COR-L47 (cell line): Measurements from ENCODE around the gene DCST2.

Experiments
- DNase-seq: peaks from one replicate; lab custom pipeline; 2025; lab: John Stamatoyannopoulos, UW

Gene DCST2

DNA sequence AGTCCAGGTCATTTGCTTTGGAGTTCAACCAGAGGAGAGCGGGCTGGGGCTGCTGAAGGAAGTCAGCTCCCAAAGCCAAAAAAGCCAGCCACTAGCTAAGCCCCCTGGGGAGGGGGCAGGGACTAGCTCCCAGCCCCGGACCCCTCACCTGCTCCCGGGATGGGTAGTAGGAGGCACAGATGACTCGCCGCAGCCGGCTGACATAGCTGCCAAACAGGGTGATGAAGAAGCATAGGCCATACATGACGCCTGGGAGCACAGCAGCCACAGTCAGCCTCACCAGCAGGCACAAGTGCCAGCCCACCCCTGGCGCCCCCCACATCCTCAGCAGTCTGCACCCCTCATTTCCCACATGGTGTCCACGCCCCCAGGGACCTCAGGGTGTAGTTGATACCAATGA, 7.4 kb downstream of the DCST2 start:
- no peak for DNase-seq

DNA sequence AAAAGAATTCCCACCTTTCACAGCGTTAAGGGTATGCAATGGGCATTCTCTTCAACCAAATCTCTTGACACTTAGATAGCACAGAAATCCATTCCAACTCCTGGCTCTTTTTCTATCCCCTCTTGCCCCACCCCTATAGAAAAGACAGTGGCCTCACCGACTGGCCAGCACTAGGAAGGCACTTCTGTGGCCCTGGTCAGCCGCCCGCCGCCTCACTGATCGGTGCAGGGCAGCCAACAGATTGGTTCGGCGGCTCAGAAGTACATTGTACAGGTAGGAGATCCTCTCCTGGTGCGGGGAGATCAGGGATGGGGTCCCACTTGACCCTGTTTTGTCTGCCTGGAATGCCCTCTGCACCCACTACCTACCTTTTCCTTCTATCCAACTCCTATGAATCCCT, 9.3 kb downstream of the DCST2 start:
- DNase-seq, result no peak

DNA sequence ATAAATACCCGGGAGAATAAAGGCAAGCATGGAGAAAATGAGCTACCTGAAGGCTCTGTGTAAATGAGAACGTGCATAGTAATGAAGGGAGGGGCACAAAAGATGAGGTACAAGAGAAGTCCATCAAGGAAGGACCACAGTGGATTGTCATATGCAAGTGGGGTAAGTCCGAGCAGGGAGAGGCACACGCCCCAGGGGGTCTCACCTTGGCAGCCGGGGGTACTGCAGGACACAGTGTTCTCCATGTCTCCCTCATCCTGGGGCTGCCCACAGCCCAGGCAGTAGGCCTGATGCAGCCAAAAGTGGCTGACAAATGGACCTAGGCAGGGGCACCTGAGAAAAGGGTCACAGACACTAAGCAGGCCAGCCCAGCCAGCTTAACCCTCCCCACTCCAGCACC, 10.0 kb downstream of the DCST2 start:
- no peak for DNase-seq

DNA sequence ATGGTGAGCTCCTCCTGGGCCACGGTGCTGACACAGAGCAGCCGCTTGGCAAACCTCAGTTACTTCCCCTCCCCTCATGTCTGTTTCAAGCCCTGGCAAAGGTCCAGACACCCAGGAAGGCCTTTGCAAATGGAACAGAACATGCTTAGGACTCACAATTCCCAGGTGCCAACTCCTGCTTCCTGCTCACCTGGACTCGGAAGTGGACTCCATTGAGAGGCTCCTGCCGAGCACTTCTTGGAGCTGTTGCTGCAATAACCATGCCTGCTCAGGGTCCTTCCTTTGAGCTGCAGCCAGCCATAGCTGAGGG, 10.7 kb downstream of the DCST2 start:
- DNase-seq, result peak; percentile 14

DNA sequence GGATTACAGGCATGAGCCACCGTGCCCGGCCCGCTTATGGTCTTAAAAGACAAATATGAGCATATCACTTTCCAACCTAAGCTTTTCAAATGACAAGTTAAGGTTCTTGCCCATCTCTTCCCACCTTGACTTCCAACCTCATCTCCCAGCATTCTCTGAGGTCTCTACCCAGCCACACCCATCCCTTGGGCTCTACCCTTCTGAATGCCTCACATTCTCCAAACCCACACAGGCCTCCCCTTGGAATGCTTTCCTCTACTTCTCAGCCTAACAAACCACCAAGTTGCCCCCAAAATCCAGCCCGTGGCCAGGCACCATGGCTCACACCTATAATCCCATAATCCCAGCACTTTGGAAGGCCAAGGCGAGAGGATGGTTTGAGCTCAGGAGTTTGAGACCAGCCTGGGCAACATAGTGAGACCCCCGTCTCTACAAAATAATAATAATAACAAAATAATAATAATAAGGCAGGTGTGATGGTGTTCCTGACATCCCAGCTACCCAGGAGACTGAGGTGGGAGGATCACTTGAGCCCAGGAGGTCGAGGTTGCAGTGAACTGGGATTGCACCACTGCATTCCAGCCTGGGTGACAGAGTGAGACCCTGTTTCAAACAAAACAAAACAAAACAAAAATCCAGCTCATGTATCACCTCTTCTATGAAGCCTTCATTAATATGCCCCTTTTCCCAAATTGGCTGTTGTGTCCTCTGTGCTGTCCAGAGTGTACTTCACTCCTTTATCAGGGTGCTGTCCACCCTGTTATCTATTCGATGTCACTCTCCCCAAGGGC, 11.2 kb downstream of the DCST2 start:
- no peak for DNase-seq

DNA sequence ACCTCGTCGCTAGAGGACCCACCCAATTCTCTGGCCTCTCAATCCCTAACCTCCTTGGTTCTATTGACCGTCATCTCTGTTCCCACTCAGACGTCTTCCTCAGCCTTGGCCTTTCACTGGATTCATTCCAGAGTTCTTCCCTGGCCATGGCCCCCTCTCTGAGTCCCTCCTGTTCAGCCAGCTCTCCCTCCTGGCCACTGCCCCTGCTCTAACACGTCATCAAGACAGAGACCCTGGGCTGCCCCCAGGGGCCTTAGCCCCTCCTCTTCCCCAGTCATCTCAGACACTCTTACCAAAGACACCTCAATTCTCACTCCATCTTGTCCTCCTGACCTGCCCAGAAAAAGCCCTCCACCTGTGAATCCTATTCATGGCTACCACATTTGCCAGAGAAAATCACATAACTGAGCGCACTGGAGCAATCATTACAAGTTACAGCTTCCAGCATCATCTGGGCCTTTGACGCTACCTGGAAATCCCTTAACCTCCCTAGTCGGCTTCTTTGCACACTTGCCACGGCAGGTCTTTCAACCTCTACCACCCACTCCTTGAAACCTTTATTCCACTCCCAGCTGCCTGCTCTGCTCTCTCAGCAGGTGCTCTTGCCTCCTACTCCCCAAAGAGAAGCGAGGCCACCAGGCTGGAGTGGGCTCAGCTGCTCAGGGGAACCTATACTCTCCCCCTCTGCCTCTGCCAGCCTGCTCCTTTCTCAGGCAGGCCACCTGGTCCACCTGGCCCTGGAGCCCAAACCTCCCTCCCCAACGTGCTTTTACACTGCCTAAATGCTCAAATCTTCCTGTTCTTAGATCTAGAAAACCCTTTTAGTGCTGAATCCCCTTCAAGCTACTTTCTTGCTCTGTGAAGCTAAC, 14.0 kb downstream of the DCST2 start:
- DNase-seq, result no peak

DNA sequence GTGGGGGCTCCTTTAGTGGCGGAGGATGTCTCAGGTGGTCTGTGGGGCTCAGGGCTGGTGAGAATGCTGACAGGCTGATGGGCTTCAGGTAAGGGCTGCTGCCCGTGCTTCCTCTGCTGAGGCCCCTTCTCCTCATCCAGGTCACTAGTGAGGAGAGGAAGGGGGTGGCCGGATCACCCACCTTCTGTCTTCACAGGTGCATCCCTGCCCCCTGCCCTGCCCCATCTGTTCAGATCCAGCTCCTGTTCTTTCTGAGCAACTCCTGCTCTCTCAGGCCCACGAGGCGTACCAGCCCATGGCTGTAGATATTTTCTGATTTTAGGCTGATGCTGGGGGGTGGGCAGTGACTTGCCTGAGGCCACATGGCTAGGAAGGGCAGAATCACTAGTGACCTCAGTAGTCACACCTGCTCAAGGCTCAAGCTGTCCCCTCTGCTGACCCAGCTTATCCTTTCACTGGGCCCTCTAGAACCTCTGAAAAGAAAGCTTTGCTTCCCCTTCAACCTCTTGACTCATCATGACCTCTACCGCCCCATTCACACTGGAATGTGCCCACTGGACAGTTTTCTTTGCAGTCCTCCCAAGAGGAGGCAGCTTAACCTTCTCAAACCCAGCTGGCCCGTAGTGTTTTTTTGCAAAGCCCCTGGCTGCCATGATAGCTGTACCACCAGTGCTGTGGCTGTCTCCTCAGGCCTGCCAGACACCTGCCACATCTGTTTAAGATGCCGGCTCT, 14.8 kb downstream of the DCST2 start:
- DNase-seq, result no peak

DNA sequence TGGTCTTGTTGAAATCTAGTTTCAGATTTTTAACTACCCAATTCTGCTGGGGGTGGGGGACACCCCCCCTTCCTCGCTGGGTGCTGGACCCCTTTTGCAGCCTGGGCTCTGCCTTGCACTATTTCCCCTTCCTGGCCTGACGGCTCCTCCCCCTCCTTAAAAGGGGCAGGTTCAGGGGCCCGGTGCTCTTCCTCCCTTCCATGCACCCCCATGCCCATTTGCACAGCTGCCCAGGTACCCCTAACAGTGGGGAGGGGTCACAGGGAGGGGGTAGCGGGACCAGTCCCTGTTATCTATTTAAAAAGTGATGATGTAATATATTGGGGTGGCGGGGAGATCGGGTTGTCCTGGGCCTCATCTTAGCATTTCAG, 15.7 kb downstream of the DCST2 start:
- no peak for DNase-seq

DNA sequence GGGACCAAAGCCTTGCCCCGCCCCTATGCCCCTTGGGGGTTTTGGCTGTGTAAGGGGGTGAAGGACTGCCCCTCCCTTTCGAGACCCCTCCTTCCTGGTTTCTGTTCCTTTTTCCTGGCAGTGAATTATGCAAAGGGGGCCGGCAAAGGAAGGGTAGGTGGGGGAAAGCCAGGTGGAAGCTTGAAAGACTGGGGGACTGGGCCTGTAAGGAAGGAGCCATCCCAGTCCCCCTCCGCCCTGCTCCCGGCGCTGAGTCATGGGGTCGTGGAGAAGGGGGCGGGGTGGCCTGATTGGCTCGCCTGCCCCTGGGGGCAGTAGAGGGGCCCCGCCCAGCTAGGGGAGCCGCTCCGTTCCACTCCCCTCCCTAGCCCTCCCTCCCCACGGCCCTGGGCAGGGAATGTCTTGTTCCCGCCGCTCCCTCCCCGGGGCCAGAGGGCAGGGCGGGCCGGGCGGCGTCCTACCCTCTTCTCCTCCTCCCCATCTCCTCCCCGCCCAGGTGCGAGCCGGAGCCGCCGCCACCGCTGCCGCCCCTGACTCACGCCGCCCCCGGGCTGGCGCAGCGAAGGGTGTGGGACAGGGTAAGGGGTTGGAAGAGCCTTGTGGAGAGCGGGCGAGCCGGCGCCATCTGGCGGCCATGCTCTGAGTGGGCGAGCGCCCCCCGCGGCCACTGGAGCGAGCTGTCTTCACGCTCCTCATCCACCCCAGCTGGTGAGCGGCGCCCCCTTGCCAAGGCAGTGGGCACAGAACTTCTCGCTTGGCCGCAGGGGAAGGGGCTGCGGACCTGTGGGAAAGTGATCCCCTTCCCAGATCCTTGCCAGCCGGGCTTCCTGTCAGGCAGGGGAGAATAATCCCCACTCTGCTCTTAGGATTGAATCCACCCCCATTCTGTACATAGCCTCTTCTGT, 16.3 kb downstream of the DCST2 start:
- DNase-seq, result peak; percentile 87

DNA sequence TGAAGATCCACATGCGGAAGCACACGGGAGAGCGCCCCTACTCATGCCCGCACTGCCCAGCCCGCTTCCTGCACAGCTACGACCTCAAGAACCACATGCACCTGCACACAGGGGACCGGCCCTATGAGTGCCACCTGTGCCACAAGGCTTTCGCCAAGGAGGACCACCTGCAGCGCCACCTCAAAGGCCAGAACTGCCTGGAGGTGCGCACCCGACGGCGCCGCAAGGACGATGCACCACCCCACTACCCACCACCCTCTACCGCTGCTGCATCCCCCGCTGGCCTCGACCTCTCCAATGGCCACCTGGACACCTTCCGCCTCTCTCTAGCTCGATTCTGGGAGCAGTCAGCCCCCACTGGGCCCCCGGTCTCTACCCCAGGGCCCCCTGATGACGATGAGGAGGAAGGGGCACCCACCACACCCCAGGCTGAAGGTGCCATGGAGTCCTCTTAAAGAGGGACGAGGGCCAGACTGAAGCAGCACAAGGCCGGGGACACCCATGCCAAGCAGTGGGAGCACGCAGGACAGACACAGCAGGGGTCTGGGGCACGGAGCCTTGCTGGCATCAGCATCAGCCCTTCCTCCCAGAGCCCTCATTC, 17.2 kb downstream of the DCST2 start:
- DNase-seq, result no peak

DNA sequence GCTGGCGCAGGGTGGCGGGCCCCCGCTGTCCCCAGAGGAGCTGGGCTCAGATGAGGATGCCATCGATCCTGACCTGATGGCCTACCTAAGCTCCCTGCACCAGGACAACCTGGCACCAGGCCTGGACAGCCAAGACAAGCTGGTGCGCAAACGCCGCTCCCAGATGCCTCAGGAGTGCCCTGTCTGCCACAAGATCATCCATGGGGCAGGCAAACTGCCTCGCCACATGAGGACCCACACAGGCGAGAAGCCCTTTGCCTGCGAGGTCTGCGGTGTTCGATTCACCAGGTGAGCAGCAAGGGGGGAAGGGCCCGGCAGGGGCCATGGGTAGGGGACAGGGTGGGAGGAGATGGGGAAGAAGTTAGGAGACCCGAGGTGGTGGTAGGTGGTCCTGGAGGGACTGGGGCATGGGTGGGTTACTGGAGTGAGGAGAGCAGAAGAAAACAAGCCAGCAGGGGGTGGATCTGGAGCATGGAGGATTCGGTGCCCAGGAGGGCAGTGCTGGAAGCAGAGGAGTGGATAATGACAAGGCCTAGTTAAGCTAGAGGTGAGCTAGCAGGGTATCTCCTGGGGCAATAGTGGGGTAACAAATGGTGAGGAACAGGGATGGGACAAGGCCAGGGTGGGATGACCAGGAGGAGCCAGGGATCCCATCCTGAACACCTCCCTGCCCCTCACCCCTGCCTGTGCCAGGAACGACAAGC, 17.9 kb downstream of the DCST2 start:
- no peak for DNase-seq

DNA sequence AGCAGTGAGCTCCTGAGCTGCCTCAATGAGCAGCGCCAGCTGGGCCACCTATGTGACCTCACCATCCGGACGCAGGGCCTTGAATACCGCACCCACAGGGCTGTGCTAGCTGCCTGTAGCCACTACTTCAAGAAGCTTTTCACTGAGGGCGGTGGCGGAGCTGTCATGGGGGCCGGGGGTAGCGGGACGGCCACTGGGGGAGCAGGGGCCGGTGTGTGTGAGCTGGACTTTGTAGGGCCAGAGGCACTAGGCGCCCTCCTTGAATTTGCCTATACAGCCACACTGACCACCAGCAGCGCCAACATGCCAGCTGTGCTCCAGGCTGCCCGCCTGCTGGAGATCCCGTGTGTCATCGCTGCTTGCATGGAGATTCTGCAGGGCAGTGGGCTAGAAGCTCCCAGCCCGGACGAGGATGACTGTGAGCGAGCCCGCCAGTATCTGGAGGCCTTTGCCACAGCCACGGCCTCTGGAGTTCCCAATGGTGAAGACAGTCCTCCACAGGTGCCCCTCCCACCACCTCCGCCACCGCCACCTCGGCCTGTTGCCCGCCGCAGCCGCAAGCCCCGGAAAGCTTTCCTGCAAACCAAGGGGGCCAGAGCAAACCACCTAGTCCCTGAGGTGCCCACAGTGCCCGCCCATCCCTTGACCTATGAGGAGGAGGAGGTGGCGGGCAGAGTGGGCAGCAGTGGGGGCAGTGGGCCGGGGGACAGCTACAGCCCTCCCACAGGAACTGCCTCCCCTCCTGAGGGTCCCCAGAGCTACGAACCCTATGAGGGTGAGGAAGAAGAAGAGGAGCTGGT, 18.7 kb downstream of the DCST2 start:
- DNase-seq, result no peak

DNA sequence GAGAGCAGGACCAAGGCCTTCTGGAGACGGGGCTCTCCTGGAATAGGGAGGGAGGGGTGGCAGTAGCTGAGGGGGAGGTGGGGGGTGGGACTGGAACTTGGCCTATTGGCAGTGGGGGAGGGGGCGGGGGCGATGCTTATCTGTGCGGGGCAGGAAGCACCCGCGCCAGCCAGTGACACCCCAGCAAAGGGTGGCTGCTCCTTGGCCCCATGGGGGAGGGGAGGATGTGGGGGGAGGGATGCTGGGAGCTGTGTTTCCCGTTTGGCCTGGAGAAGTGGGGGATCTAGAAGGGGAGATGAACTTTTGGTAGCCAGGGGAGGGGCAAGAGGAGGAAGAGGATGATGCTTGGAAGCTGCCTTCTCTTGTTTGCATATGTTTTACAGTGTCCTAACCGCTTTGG, 19.9 kb downstream of the DCST2 start:
- no peak for DNase-seq

DNA sequence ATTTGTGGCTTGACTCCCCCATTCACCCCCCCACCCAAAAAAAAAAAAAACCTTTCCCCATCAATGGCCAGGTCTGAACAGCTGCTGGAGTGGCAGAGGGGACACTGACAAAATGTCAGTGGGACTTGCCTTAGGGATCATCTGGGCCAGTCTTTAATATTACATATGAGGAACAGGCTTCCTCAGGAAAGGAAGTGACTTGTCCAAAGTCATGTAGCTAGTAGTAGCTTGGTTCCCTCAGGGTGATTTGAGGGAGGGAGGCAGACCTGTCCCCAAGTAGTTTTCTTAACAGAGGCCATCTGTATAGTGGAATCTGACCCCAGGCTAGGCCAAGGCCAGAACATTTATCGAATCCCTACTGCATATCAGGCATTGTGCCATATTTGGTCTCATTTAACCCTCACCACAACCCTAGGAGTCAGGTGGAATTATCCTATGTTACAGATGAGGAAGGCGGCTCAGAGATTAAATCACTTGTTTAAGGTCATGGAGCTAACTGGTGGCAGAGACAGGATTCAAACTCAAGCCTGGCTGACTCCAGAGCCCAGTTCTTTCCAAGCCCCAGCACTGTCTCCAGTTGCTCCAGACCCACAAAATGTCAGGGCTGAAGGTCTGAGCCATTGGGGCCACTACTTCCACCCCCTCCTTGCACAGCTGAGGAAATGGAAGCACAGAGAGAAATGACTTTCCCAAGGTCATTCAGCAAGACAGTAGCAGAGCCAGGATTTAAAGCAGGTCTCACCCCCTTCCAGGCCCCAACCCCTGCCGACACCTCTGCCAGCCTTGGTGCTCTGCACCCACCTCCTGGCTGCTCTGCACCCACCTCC, 20.6 kb downstream of the DCST2 start:
- DNase-seq, result no peak

DNA sequence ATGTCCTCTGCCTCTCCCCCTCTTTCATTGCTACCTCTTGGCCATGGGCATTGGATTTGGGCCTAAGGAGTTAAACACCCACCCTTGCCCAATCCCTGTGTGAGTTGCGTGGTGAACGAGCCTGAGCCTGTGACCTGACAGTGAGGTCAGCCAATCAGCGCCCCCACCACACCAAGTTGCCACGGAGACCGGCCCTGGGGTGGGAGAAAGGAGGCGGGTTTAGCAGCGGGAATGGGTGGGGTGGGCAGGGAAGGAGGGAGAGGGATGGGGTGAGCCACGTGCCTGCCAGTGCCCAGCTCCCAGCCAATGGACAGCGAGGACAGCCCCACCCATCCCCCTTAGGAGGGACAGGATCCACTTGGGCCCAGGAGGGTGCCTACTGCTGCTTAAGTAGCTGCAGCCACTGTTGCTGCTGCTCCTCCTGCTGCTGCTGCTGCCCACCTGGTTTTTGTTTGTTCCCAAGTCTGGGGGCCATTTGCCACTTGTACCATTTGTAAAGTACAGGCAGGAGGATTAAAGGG, 21.5 kb downstream of the DCST2 start:
- DNase-seq, result peak; percentile 89

DNA sequence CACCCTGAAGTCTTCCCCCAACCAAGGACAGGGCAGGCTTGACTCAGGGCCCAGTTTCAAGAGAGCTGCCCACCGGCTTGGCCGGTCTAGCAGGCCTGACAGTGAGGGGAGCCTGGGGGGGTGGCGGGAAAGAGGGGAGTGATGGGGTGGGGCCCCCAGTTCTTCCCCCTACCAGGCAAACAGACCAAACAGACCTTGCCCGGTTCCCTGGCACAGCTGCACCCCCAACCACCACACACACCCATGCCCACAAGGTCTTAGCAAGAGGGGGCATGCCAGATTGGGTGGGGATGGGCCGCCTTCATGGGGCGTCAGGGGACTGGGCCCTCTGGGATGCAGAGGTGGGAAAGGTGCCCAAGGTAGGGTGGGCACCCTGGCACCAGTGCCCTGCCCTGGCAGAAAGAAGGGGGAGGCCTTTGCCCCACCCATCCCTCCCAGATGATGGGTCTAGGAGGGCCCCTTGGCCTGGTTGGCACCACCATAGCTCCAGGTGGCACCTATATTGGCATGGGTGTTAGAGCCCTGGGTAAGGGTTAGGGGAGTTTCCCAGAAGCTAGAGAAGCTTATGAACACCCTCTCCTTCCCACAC, 22.1 kb downstream of the DCST2 start:
- DNase-seq, result no peak

DNA sequence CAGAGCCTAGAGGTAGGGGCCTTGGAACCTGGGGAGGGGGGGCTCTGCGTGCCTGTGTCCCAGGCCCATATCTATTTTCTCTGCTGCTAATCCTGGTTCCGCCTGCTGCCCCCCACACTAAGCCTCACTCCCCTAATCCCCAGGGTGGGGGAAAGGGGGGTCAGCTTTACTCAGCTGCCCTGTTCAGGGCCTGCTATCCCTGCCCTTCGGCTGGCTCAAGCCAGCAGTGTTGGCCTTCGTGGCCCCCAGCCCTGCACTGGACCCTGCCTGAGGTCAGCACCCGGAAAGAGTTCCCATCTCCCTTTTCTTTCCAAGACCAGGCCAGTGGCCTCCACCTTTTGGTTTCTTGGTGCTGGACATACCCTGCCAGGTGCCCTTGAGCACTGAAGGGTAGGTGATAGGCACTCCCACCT, 22.6 kb downstream of the DCST2 start:
- no peak for DNase-seq

DNA sequence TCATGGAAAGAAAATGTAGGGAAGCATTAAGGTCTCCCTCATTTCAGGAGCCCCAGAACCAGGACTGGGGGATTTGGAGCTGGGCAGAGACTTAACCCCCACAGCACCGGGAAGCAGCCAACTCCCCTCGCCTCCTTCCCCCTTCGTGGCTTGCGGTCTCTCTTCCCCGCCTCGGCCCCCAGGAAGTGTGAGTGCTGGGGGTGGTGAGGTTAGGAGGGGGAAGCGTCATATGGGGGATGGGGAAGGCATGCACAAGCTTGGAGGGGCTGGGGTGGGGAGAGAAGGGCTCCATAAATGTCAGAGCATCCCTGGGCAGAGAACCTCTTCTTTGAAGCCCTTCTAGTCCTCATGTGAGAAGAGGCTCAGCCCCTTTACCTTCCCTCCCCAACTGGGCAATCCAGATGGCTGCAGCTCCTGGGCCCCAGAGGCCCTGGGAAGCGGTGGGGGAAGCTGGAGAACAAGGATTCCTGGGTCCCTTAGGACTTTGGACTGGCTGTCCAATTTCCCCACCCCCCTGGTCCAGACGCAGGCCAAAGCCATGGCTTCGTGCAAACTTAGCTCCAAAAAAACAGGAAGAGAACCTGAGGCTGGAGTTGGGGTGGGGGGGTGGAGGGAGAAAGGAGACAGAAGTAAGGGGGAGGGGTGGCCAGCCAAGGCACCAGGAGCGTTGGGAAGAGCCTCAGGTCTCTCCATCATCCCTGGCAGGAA, 23.2 kb downstream of the DCST2 start:
- DNase-seq, result no peak
